Renal cortex interstitium (tissue), 11 donors: ENCODE results near the gene AGAP1. TPM values are rescaled to one million over a fixed set of nuclear protein-coding genes. Genes with fewer than 3 reads are reported as not detected.

Experiments used
- DNase-seq, 11 donors: peaks; one replicate each; pipeline ENCODE4 v3.0.0-alpha.2; 2013; ENCODE audit warnings: low read depth in 9 of 11, low spot score in 4 of 11; ENCODE audit errors: extremely low read depth in 1 of 11
- polyA plus RNA-seq, 3 donors: library from polyadenylated mRNA; unstranded; fragments of 120-200 nt; gene quantifications; one replicate each; pipeline ENCODE4 v1.2.1, GENCODE V29; 2013; ENCODE audit not compliant: insufficient read length in 3 of 3

Gene AGAP1
- polyA plus RNA-seq, 3 donors, result 19.1 to 22.8 (median 22.0) TPM

GRCh38 chr2:235659767-235660322 lies 166.0 kb downstream of the AGAP1 start:
- no peak for DNase-seq

- no peak for DNase-seq
These were observed 166.7 kb downstream of the AGAP1 start for GRCh38 chr2:235660484-235661082.

- DNase-seq, result no peak
These were observed 167.5 kb downstream of the AGAP1 start for GRCh38 chr2:235661167-235661937.

- no peak for DNase-seq
These were observed 168.1 kb downstream of the AGAP1 start for GRCh38 chr2:235661952-235662351.

GRCh38 chr2:235663875-235664274 lies 170.0 kb downstream of the AGAP1 start:
- no peak for DNase-seq

- DNase-seq, result peak in 3 of 11 donors; percentile 24 to 46 (median 37)
These were observed 171.9 kb downstream of the AGAP1 start for GRCh38 chr2:235665661-235666212.

GRCh38 chr2:235666213-235666781 lies 172.5 kb downstream of the AGAP1 start:
- DNase-seq, result peak; percentile 67 to 95 (median 80)

- no peak for DNase-seq
These were observed 174.9 kb downstream of the AGAP1 start for GRCh38 chr2:235668782-235669181.

- peak in 4 of 11 donors; percentile 59 to 73 (median 64) for DNase-seq
These were observed 175.5 kb downstream of the AGAP1 start for GRCh38 chr2:235669269-235669831.

GRCh38 chr2:235669983-235670962 lies 176.4 kb downstream of the AGAP1 start:
- DNase-seq, result peak in 5 of 11 donors; percentile 52 to 68 (median 62)

GRCh38 chr2:235670974-235671787 lies 177.3 kb downstream of the AGAP1 start:
- no peak for DNase-seq

- DNase-seq, result no peak
These were observed 178.9 kb downstream of the AGAP1 start for GRCh38 chr2:235672720-235673119.

GRCh38 chr2:235674146-235674545 lies 180.3 kb downstream of the AGAP1 start:
- no peak for DNase-seq

GRCh38 chr2:235674812-235675211 lies 181.0 kb downstream of the AGAP1 start:
- DNase-seq, result no peak

GRCh38 chr2:235675678-235676535 lies 182.1 kb downstream of the AGAP1 start:
- no peak for DNase-seq

- no peak for DNase-seq
These were observed 182.6 kb downstream of the AGAP1 start for GRCh38 chr2:235676536-235676799.

GRCh38 chr2:235677276-235677788 lies 183.5 kb downstream of the AGAP1 start:
- DNase-seq, result no peak
